Natural killer cell (primary cell): ENCODE results near the gene SORCS1. TPM values are rescaled to one million over a fixed set of nuclear protein-coding genes. Genes with fewer than 3 reads are reported as not detected.

Experiments used
- ATAC-seq, 3 donors: fragments of 150-1000 bp in 2 of 3; fragments of 200-7000 bp in 1 of 3; cut with Tn5 transposase; 1 replicate in 1 of 3; 2 replicates in 2 of 3; pipeline ENCODE4 v1.10.0; 2021; ENCODE audit warnings: mild to moderate bottlenecking in 2 of 3, moderate library complexity in 2 of 3
- DNase-seq, 2 donors: peaks; one replicate each; pipeline versions ENCODE4 v3.0.0 to v3.0.0-alpha.2; 2013 to 2021; ENCODE audit warnings: mixed read lengths in 1 of 2
- H3K27ac ChIP-seq: one replicate; pipeline ENCODE4 v1.5.1; 2013; ENCODE audit warnings: mild to moderate bottlenecking, low read length
- H3K27me3 ChIP-seq: one replicate; pipeline ENCODE4 v1.6.1; 2013; ENCODE audit warnings: low read length; ENCODE audit not compliant: control insufficient read depth, insufficient read depth
- H3K36me3 ChIP-seq: one replicate; pipeline ENCODE4 v1.6.1; 2013; ENCODE audit warnings: low read length; ENCODE audit not compliant: control insufficient read depth, insufficient read depth
- H3K4me1 ChIP-seq: one replicate; pipeline ENCODE4 v1.6.1; 2013; ENCODE audit warnings: low read length; ENCODE audit not compliant: control insufficient read depth, insufficient read depth
- H3K4me3 ChIP-seq: one replicate; pipeline ENCODE4 v1.5.1; 2013; ENCODE audit warnings: low read length
- H3K9me3 ChIP-seq: one replicate; pipeline ENCODE4 v1.6.1; 2013; ENCODE audit warnings: low read length; ENCODE audit not compliant: control insufficient read depth, insufficient read depth
- H3K27ac Mint-ChIP-seq, 2 donors: one replicate each; pipeline ENCODE4 v1.8.0; 2022; ENCODE audit warnings: mild to moderate bottlenecking in 2 of 2, mixed read lengths in 2 of 2, moderate library complexity in 1 of 2
- H3K27me3 Mint-ChIP-seq, 2 donors: one replicate each; pipeline ENCODE4 v1.8.0; 2022; ENCODE audit warnings: low read depth in 2 of 2, mixed read lengths in 2 of 2
- H3K36me3 Mint-ChIP-seq: one replicate; pipeline ENCODE4 v1.8.0; 2022; ENCODE audit warnings: mixed read lengths
- H3K4me1 Mint-ChIP-seq, 2 donors: one replicate each; pipeline ENCODE4 v1.8.0; 2022; ENCODE audit warnings: mixed read lengths in 2 of 2
- H3K4me3 Mint-ChIP-seq: one replicate; pipeline ENCODE4 v1.8.0; 2022; ENCODE audit warnings: mild to moderate bottlenecking, moderate library complexity, mixed read lengths
- H3K9me3 Mint-ChIP-seq, 2 donors: one replicate each; pipeline ENCODE4 v1.8.0; 2022; ENCODE audit warnings: mixed read lengths in 2 of 2
- WGBS: methylation state at CpG from one replicate; pipeline ENCODE4 v1.1.7; 2013; ENCODE audit warnings: missing lambda C conversion rate; ENCODE audit not compliant: insufficient coverage; 5-methylcytosine and 5-hydroxymethylcytosine counted together
- intact Hi-C: fragments of 100-400 bp; cut with micrococcal nuclease; formaldehyde crosslinking; loops from one replicate; pipeline ENCODE4 v1.14.2; 2022
- total RNA-seq, 4 donors: library from RNA; stranded (reverse); fragments of 120-200 nt in 1 of 4; gene quantifications; one replicate each; pipeline versions ENCODE4 v1.2.3 to v1.2.4, GENCODE V29; 2013 to 2022
- TF ChIP-seq, protein P1 (sequence below): fragments of 200-600 bp; IDR thresholded peaks from one replicate; pipeline ENCODE4 v1.8.0; 2022; ENCODE audit warnings: antibody characterized with exemption

SORCS1 gene
- total RNA-seq, 3 donors from 2014 or later (not counting 1 experiment from before 2014, with no cell fraction given): not detected

DNA sequence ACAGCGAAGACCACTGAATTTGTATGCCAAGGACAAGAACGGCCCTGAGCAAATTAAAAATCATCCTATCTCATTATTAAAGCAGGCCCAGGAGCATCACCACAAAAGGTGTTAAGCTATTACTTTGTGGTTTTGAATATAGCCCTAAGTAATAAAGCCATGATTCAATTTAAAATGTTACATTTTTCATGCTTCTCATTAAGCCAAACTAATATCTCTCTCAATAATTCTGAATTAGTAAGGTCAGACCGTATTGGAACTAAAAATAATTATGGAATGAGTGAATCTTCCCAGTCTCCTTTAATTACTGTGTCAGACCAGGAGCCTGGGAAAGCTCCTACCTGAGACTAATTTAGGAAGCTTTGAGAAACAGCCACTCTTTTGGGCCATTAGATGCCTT, 162.4 kb downstream of the SORCS1 start:
- no peaks in the 10 kb centered on the region for H3K36me3 ChIP-seq
- TF ChIP-seq, protein P1, sequence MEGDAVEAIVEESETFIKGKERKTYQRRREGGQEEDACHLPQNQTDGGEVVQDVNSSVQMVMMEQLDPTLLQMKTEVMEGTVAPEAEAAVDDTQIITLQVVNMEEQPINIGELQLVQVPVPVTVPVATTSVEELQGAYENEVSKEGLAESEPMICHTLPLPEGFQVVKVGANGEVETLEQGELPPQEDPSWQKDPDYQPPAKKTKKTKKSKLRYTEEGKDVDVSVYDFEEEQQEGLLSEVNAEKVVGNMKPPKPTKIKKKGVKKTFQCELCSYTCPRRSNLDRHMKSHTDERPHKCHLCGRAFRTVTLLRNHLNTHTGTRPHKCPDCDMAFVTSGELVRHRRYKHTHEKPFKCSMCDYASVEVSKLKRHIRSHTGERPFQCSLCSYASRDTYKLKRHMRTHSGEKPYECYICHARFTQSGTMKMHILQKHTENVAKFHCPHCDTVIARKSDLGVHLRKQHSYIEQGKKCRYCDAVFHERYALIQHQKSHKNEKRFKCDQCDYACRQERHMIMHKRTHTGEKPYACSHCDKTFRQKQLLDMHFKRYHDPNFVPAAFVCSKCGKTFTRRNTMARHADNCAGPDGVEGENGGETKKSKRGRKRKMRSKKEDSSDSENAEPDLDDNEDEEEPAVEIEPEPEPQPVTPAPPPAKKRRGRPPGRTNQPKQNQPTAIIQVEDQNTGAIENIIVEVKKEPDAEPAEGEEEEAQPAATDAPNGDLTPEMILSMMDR: no peak
- no peak overlapping the region for H3K27ac ChIP-seq
- no peaks in the 10 kb centered on the region for H3K4me1 ChIP-seq
- Mint-ChIP-seq H3K9me3 (no peaks in the 10 kb centered on the region), H3K27me3 (peaks cover 8 to 22% of the 10 kb centered on the region in 2 donors), H3K4me1 (peaks cover 6 to 10% of the 10 kb centered on the region in 2 donors), H3K27ac (no peak overlapping the region), H3K4me3 (no peak overlapping the region), H3K36me3 (no peaks in the 10 kb centered on the region)
- WGBS: no CpG with 5 or more reads among the region's 3 CpGs
- H3K27me3 ChIP-seq: no peaks in the 10 kb centered on the region
- H3K9me3 ChIP-seq: no peaks in the 10 kb centered on the region
- H3K4me3 ChIP-seq: no peak overlapping the region
- DNase-seq (no peak), ATAC-seq (no peak)
- intact Hi-C loops: no loop called here

GRCh38 chr10:106999118-106999707, 165.3 kb downstream of the SORCS1 start:
- Mint-ChIP-seq H3K27ac (no peak overlapping the region), H3K27me3 (peaks cover 8 to 22% of the 10 kb centered on the region in 2 donors), H3K4me3 (no peak overlapping the region), H3K4me1 (peaks cover 3 to 8% of the 10 kb centered on the region in 2 donors), H3K9me3 (no peaks in the 10 kb centered on the region), H3K36me3 (no peaks in the 10 kb centered on the region)
- Histone ChIP-seq H3K4me3 (no peak overlapping the region), H3K9me3 (no peaks in the 10 kb centered on the region), H3K27me3 (no peaks in the 10 kb centered on the region), H3K27ac (no peak overlapping the region), H3K36me3 (no peaks in the 10 kb centered on the region), H3K4me1 (no peaks in the 10 kb centered on the region)
- intact Hi-C loops: no loop called here
- 76% methylated on average over 3 of the region's 3 CpGs for WGBS
- ATAC-seq (no peak), DNase-seq (no peak)
- TF ChIP-seq, protein P1: no peak

- DNase-seq (no peak), ATAC-seq (no peak)
- H3K9me3 Mint-ChIP-seq: no peaks in the 10 kb centered on the region
- no peaks in the 10 kb centered on the region for H3K4me1 ChIP-seq
- no peaks in the 10 kb centered on the region for H3K4me1 Mint-ChIP-seq
- H3K27me3 ChIP-seq: no peaks in the 10 kb centered on the region
- no peaks in the 10 kb centered on the region for H3K36me3 Mint-ChIP-seq
- H3K4me3 Mint-ChIP-seq: no peak overlapping the region
- no peak overlapping the region for H3K4me3 ChIP-seq
- H3K27ac Mint-ChIP-seq: no peak overlapping the region
- 58% methylated on average over 3 of the region's 4 CpGs for WGBS
- no peaks in the 10 kb centered on the region for H3K9me3 ChIP-seq
- H3K27ac ChIP-seq: no peak overlapping the region
- peaks cover 8 to 22% of the 10 kb centered on the region in 2 donors for H3K27me3 Mint-ChIP-seq
- intact Hi-C loops: no loop called here
- TF ChIP-seq, protein P1: no peak
- H3K36me3 ChIP-seq: no peaks in the 10 kb centered on the region
These were observed 166.8 kb downstream of the SORCS1 start for GRCh38 chr10:106997721-106998120.

DNA sequence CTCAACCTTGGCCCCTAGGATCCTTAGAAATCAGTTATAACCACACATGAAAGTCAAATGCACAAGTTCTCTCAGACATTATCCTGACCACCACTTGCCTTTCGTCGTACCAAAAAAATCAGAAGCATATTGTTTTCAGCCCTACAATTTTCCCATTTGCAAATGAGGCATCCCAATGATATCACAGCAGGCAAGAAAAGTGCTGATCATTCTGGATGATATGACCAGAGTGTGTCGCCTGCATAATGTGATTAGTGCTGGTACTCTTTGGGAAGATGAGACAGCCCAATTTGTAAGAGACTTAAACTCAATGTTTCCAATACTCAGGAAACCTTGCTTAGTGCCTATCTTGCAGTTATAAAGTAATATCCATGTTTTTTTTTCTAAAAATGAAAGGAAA, 168.0 kb downstream of the SORCS1 start:
- no peaks in the 10 kb centered on the region for H3K4me1 Mint-ChIP-seq
- intact Hi-C loops: no loop called here
- Histone ChIP-seq H3K9me3 (no peaks in the 10 kb centered on the region), H3K27ac (no peak overlapping the region), H3K4me1 (no peaks in the 10 kb centered on the region), H3K4me3 (no peak overlapping the region), H3K27me3 (no peaks in the 10 kb centered on the region), H3K36me3 (no peaks in the 10 kb centered on the region)
- H3K4me3 Mint-ChIP-seq: no peak overlapping the region
- WGBS: 93% methylated on average over 3 of the region's 3 CpGs
- no peak overlapping the region for H3K27ac Mint-ChIP-seq
- TF ChIP-seq, protein P1: no peak
- DNase-seq: no peak
- H3K9me3 Mint-ChIP-seq: no peaks in the 10 kb centered on the region
- H3K27me3 Mint-ChIP-seq: peaks cover 8 to 22% of the 10 kb centered on the region in 2 donors
- H3K36me3 Mint-ChIP-seq: no peaks in the 10 kb centered on the region
- ATAC-seq: no peak
